Ishikawa (cell line): ENCODE data around the gene RPRD2.
A peak's percentile ranks its signal among the peaks of the same experiment; 100 is the strongest.

ENCODE experiments used
- CEBPB ChIP-seq: IDR thresholded peaks from 2 replicates; pipeline ENCODE4 v1.6.1; 2012
- CREB1 ChIP-seq: IDR thresholded peaks from 2 replicates; pipeline ENCODE4 v1.6.1; 2012; ENCODE audit warnings: low read depth
- EGR1 ChIP-seq: IDR thresholded peaks from 2 replicates; pipeline ENCODE4 v1.6.1; 2012
- EP300 ChIP-seq: IDR thresholded peaks from 2 replicates; pipeline ENCODE4 v1.6.1; 2012; ENCODE audit warnings: borderline replicate concordance
- FOXM1 ChIP-seq: IDR thresholded peaks from 2 replicates; pipeline ENCODE4 v1.6.1; 2012; ENCODE audit warnings: low read depth, borderline replicate concordance
- NFIC ChIP-seq: IDR thresholded peaks from 2 replicates; pipeline ENCODE4 v1.6.1; 2012
- RAD21 ChIP-seq: IDR thresholded peaks from 2 replicates; pipeline ENCODE4 v1.6.1; 2012; ENCODE audit warnings: low read depth
- TAF1 ChIP-seq: IDR thresholded peaks from 2 replicates; pipeline ENCODE4 v1.6.1; 2012; ENCODE audit warnings: low read depth, mild to moderate bottlenecking
- TCF12 ChIP-seq: IDR thresholded peaks from 2 replicates; pipeline ENCODE4 v1.6.1; 2012; ENCODE audit warnings: low read depth
- TEAD4 ChIP-seq: IDR thresholded peaks from 2 replicates; pipeline ENCODE4 v1.6.1; 2012
- YY1 ChIP-seq: IDR thresholded peaks from 2 replicates; pipeline ENCODE4 v1.6.1; 2012; ENCODE audit warnings: low read depth
- ZBTB7A ChIP-seq: IDR thresholded peaks from 2 replicates; pipeline ENCODE4 v1.6.1; 2012; ENCODE audit warnings: low read depth
- TF ChIP-seq, protein P1 (sequence below): IDR thresholded peaks from 2 replicates; pipeline ENCODE4 v1.6.1; 2012; ENCODE audit warnings: low read depth, mild to moderate bottlenecking
- TF ChIP-seq, protein P2 (sequence below): IDR thresholded peaks from 2 replicates; pipeline ENCODE4 v1.6.1; 2012
- TF ChIP-seq, protein P3 (sequence below): IDR thresholded peaks from 2 replicates; pipeline ENCODE4 v1.6.1; 2012

Gene RPRD2

DNA sequence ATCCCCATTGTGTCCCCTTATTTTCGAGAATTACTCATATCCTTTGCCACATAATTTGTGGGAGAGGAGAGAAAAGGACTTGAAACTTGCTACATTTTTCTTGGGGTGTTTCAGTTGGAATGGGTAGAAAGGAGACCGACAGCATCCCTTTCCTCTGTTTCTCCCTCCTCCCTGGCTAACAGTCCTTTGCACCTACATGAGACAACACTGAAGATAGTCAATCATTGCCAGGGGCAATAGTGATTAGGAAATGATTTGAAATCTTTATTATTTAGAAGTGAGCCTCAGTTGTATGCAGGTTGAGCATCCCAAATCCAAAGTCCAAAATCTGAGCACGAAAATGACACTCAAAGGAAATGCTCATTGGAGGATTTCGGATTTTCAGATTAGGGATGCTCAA is 115.4 kb downstream of the RPRD2 start:
- TF ChIP-seq TAF1 (no peak), YY1 (no peak), NFIC (no peak), TCF12 (no peak), EP300 (no peak), CREB1 (no peak), CEBPB (no peak), EGR1 (no peak), RAD21 (no peak), FOXM1 (no peak), TEAD4 (no peak), ZBTB7A (no peak)
- TF ChIP-seq, protein P1, sequence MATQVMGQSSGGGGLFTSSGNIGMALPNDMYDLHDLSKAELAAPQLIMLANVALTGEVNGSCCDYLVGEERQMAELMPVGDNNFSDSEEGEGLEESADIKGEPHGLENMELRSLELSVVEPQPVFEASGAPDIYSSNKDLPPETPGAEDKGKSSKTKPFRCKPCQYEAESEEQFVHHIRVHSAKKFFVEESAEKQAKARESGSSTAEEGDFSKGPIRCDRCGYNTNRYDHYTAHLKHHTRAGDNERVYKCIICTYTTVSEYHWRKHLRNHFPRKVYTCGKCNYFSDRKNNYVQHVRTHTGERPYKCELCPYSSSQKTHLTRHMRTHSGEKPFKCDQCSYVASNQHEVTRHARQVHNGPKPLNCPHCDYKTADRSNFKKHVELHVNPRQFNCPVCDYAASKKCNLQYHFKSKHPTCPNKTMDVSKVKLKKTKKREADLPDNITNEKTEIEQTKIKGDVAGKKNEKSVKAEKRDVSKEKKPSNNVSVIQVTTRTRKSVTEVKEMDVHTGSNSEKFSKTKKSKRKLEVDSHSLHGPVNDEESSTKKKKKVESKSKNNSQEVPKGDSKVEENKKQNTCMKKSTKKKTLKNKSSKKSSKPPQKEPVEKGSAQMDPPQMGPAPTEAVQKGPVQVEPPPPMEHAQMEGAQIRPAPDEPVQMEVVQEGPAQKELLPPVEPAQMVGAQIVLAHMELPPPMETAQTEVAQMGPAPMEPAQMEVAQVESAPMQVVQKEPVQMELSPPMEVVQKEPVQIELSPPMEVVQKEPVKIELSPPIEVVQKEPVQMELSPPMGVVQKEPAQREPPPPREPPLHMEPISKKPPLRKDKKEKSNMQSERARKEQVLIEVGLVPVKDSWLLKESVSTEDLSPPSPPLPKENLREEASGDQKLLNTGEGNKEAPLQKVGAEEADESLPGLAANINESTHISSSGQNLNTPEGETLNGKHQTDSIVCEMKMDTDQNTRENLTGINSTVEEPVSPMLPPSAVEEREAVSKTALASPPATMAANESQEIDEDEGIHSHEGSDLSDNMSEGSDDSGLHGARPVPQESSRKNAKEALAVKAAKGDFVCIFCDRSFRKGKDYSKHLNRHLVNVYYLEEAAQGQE = no peak
- TF ChIP-seq, protein P2, sequence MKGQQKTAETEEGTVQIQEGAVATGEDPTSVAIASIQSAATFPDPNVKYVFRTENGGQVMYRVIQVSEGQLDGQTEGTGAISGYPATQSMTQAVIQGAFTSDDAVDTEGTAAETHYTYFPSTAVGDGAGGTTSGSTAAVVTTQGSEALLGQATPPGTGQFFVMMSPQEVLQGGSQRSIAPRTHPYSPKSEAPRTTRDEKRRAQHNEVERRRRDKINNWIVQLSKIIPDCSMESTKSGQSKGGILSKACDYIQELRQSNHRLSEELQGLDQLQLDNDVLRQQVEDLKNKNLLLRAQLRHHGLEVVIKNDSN = no peak
- TF ChIP-seq, protein P3, sequence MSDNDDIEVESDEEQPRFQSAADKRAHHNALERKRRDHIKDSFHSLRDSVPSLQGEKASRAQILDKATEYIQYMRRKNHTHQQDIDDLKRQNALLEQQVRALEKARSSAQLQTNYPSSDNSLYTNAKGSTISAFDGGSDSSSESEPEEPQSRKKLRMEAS = no peak

DNA sequence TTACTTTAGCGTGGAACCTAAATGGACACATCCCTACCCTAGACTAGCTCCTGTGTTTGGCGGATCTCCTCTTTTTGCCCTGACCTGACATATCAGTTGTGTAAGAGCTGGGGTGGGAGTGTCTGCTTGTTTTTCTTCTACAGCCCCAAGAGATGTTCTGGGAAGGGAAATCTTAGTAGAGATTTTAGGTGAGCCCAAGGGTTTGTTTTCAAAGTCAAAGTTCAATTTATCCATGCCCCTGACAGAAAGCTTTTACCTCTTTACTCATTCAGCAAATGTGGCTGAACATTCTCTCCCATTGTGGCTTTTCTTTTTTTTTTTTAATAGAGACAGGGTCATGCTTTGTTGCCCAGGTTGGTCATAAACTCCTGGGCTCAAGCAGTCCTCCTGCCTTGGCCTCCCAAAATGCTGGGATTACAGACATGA is 116.0 kb downstream of the RPRD2 start:
- no peak for TF ChIP-seq TEAD4
- TF ChIP-seq CEBPB = no peak
- no peak for TF ChIP-seq RAD21
- TF ChIP-seq, protein P3 = no peak
- TF ChIP-seq, protein P1 = no peak
- no peak for TF ChIP-seq NFIC

DNA sequence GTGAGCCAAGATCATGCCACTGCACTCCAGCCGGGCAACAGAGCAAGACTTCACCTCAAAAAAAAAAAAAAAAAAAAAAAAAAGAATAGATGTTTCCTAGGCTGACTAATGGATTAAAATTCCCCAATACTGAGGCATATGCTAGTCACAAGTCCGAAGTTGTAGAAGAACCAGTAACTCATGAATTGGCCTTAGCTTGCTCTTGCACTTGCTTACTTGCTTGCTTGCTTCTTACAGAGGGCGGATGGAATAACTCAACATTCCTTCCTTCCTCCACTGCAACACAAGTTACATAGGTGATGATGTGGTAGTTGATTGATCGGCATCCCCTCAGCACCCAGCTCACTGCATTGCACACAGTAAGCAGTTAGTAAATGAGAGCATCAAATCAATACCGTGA is 120.5 kb downstream of the RPRD2 start:
- TF ChIP-seq TAF1 (no peak), YY1 (no peak), CREB1 (no peak), RAD21 (no peak), TCF12 (no peak), TEAD4 (no peak), ZBTB7A (no peak), FOXM1 (no peak), EP300 (no peak)
- TF ChIP-seq, protein P3 = no peak

DNA sequence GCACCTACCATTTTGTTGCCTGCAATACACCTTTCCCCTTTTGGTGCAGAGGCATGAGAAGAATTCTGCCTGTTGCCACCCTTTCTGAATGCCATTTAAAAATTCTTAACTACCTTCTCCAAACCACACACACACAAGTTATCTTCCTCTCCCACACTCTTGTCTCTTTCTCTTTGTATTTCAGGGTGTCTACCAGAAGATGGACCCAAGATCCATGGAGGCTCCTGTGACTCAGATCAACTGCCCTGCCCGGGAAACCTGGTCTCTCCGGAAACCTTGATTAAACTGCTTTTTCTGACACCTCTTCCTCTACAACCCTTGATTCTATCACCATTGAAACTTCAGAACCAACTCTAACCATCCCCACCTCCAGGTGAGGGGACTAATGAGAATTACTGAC is 120.9 kb downstream of the RPRD2 start:
- TF ChIP-seq TEAD4 = no peak
- TF ChIP-seq RAD21 = peak; percentile 41

DNA sequence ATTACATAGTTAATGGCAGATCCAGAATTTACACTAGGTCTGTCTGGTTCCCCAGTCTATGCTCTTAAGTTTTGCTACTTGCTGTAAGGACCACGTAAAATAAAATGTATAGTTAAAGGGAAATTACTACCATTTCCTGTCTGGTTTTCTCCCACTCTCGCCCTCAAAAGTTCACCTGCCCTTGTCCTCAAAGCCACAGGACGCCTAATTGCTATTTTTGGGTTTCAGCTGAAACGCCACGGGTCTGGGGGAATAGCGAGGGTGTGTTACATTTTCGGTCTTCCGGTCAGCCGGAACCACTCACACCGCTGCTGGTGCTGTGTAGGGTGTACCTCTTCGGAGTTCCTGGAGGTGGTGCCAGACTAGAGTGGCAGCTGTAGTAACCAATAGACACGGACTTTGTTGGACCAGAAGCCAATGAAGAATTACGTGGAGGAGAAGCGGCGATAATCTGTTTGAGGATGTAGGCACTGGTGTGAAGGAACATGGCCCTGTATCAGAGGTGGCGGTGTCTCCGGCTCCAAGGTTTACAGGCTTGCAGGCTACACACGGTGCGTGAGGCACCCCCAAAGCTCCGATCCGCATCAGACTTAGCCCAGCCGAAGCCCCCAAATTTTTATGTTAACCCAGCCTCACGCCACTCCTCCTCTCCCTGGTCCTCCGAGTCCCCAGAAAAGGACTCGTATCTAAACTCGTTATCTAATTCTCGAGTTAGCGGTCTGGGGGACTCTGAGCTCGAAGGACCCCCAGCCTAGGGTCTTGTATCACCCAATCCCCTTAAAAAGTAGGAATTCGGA is 123.2 kb downstream of the RPRD2 start, which contains the start of gene TARS2:
Gene TARS2, plus strand, starts transcription at position 454 of the 797 bp plus-strand sequence. Its CDS starts 32 bp downstream, at position 486.
- TF ChIP-seq ZBTB7A (no peak), FOXM1 (no peak), TAF1 (peak; percentile 77; the same call in 1 of the 2 replicates), YY1 (peak; percentile 86), CREB1 (no peak), EP300 (no peak), CEBPB (no peak), TEAD4 (peak; percentile 52; the same call in 1 of the 2 replicates), NFIC (no peak), TCF12 (peak; percentile 76; the same call in 1 of the 2 replicates), RAD21 (0 out of 2 replicates have a peak, but pooled peaks have one; percentile 7), EGR1 (no peak)
- TF ChIP-seq, protein P2 = peak; percentile 71
- TF ChIP-seq, protein P1 = no peak
- TF ChIP-seq, protein P3 = peak; percentile 85
